ENCODE measurements around the gene RS1.

The RS1 gene

GRCh38 chrX:18668071-18668835, 3.7 kb downstream of the RS1 start:
- DNase-seq: no peak

GRCh38 chrX:18666614-18667013, 5.3 kb downstream of the RS1 start:
- DNase-seq: no peak

- DNase-seq: no peak
Observed at GRCh38 chrX:18664947-18665346, 7.0 kb downstream of the RS1 start.

- no peak for DNase-seq
Observed at GRCh38 chrX:18661273-18661672, 10.6 kb downstream of the RS1 start.

GRCh38 chrX:18654875-18655836, 16.8 kb downstream of the RS1 start:
- DNase-seq: no peak

GRCh38 chrX:18652636-18653035, 19.3 kb downstream of the RS1 start:
- DNase-seq: no peak

- no peak for DNase-seq
Observed at GRCh38 chrX:18650662-18651061, 21.2 kb downstream of the RS1 start.

GRCh38 chrX:18649498-18649951, 22.4 kb downstream of the RS1 start:
- DNase-seq: peak; percentile 69

- DNase-seq: peak; percentile 6
Observed at GRCh38 chrX:18647621-18648020, 24.3 kb downstream of the RS1 start.

- DNase-seq: no peak
Observed at GRCh38 chrX:18643853-18644252, 28.1 kb downstream of the RS1 start.

- DNase-seq: no peak
Observed at GRCh38 chrX:18643243-18643642, 28.7 kb downstream of the RS1 start.

- DNase-seq: peak; percentile 75
Observed at GRCh38 chrX:18640686-18641085, 31.2 kb downstream of the RS1 start.

GRCh38 chrX:18639280-18639679, 32.6 kb downstream of the RS1 start:
- no peak for DNase-seq

- DNase-seq: no peak
Observed at GRCh38 chrX:18638398-18638797, 33.5 kb downstream of the RS1 start.

GRCh38 chrX:18630934-18631333, 41.0 kb downstream of the RS1 start:
- DNase-seq: no peak

GRCh38 chrX:18624599-18624998, 47.3 kb downstream of the RS1 start:
- DNase-seq: no peak

GRCh38 chrX:18620349-18620748, 51.6 kb downstream of the RS1 start:
- DNase-seq: peak; percentile 59

- DNase-seq: no peak
Observed at GRCh38 chrX:18619288-18619687, 52.6 kb downstream of the RS1 start.

GRCh38 chrX:18617407-18617750, 54.5 kb downstream of the RS1 start:
- peak; percentile 57 for DNase-seq

GRCh38 chrX:18616688-18617406, 55.1 kb downstream of the RS1 start:
- DNase-seq: no peak

GRCh38 chrX:18613930-18614639, 57.8 kb downstream of the RS1 start:
- no peak for DNase-seq

- no peak for DNase-seq
Observed at GRCh38 chrX:18607966-18608365, 63.9 kb downstream of the RS1 start.

GRCh38 chrX:18598413-18598812, 73.5 kb downstream of the RS1 start:
- DNase-seq: no peak

Data from islet precursor cell (in vitro differentiated cells).